Ishikawa (cell line): ENCODE data around the gene CDK5RAP1.
A peak's percentile ranks its signal among the peaks of the same experiment; 100 is the strongest.

Source experiments
- CEBPB ChIP-seq: IDR thresholded peaks from 2 replicates; pipeline ENCODE4 v1.6.1; 2012
- CREB1 ChIP-seq: IDR thresholded peaks from 2 replicates; pipeline ENCODE4 v1.6.1; 2012; ENCODE audit warnings: low read depth
- EGR1 ChIP-seq: IDR thresholded peaks from 2 replicates; pipeline ENCODE4 v1.6.1; 2012
- EP300 ChIP-seq: IDR thresholded peaks from 2 replicates; pipeline ENCODE4 v1.6.1; 2012; ENCODE audit warnings: borderline replicate concordance
- FOXM1 ChIP-seq: IDR thresholded peaks from 2 replicates; pipeline ENCODE4 v1.6.1; 2012; ENCODE audit warnings: low read depth, borderline replicate concordance
- RAD21 ChIP-seq: IDR thresholded peaks from 2 replicates; pipeline ENCODE4 v1.6.1; 2012; ENCODE audit warnings: low read depth
- TAF1 ChIP-seq: IDR thresholded peaks from 2 replicates; pipeline ENCODE4 v1.6.1; 2012; ENCODE audit warnings: low read depth, mild to moderate bottlenecking
- TCF12 ChIP-seq: IDR thresholded peaks from 2 replicates; pipeline ENCODE4 v1.6.1; 2012; ENCODE audit warnings: low read depth
- YY1 ChIP-seq: IDR thresholded peaks from 2 replicates; pipeline ENCODE4 v1.6.1; 2012; ENCODE audit warnings: low read depth
- TF ChIP-seq, protein P1 (sequence below): IDR thresholded peaks from 2 replicates; pipeline ENCODE4 v1.6.1; 2012
- TF ChIP-seq, protein P2 (sequence below): IDR thresholded peaks from 2 replicates; pipeline ENCODE4 v1.6.1; 2012
- TF ChIP-seq, protein P3 (sequence below): IDR thresholded peaks from 2 replicates; pipeline ENCODE4 v1.6.1; 2012; ENCODE audit warnings: low read depth, mild to moderate bottlenecking

DNA sequence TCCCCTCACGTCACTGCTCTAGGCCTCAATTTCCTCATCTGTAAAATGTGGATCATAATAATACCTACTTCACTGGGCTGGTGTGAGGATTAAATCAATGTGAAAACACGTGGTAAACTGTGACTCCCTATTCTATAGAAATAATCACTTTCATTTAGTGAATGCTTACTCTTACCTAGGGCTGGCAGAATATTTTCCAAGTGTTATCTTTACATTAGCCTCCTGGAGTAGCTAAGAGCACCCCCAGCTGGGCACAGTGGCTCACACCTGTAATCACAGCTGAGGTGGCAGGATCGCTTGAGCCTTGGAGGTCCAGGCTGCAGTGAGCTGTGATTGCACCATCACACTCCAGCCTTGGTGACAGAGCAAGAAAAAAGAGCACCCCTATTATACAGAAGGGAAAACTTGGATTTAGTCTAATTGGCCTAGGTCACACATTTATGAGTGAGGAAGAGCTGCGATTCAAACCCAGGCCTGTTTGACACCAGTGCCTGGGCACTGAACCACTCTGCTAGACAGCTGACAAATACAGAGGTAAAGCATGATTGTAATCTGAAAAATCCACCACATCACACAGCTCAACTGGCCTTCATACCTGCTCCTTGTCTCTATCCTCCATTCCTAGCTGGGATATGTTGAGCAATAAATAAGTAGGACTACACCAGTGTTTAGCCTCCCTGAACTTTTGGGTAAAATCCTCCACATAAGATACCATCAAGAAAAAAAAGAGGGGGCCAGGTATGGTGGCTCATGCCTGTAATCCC is 43.7 kb upstream of the CDK5RAP1 start:
- TF ChIP-seq CREB1, result no peak
- TF ChIP-seq YY1, result no peak
- TF ChIP-seq, protein P1, sequence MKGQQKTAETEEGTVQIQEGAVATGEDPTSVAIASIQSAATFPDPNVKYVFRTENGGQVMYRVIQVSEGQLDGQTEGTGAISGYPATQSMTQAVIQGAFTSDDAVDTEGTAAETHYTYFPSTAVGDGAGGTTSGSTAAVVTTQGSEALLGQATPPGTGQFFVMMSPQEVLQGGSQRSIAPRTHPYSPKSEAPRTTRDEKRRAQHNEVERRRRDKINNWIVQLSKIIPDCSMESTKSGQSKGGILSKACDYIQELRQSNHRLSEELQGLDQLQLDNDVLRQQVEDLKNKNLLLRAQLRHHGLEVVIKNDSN, result no peak
- TF ChIP-seq RAD21, result peak; percentile 44
- TF ChIP-seq EP300, result no peak
- TF ChIP-seq, protein P2, sequence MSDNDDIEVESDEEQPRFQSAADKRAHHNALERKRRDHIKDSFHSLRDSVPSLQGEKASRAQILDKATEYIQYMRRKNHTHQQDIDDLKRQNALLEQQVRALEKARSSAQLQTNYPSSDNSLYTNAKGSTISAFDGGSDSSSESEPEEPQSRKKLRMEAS, result no peak
- TF ChIP-seq FOXM1, result no peak
- TF ChIP-seq TCF12, result no peak
- TF ChIP-seq, protein P3, sequence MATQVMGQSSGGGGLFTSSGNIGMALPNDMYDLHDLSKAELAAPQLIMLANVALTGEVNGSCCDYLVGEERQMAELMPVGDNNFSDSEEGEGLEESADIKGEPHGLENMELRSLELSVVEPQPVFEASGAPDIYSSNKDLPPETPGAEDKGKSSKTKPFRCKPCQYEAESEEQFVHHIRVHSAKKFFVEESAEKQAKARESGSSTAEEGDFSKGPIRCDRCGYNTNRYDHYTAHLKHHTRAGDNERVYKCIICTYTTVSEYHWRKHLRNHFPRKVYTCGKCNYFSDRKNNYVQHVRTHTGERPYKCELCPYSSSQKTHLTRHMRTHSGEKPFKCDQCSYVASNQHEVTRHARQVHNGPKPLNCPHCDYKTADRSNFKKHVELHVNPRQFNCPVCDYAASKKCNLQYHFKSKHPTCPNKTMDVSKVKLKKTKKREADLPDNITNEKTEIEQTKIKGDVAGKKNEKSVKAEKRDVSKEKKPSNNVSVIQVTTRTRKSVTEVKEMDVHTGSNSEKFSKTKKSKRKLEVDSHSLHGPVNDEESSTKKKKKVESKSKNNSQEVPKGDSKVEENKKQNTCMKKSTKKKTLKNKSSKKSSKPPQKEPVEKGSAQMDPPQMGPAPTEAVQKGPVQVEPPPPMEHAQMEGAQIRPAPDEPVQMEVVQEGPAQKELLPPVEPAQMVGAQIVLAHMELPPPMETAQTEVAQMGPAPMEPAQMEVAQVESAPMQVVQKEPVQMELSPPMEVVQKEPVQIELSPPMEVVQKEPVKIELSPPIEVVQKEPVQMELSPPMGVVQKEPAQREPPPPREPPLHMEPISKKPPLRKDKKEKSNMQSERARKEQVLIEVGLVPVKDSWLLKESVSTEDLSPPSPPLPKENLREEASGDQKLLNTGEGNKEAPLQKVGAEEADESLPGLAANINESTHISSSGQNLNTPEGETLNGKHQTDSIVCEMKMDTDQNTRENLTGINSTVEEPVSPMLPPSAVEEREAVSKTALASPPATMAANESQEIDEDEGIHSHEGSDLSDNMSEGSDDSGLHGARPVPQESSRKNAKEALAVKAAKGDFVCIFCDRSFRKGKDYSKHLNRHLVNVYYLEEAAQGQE, result no peak
- TF ChIP-seq EGR1, result no peak
- no peak for TF ChIP-seq TAF1
- peak; percentile 36 for TF ChIP-seq CEBPB
